ENCODE measurements around the gene KYAT1.
"Not testable (repeated sequence)": the region's sequence is repeated elsewhere in the genome, so short reads cannot be mapped to it uniquely, and the experiment has no call there.

Gene KYAT1

GRCh38 chr9:128809831-128810230 lies 71.9 kb downstream of the KYAT1 start:
- no peak for DNase-seq

GRCh38 chr9:128809036-128809599 lies 72.6 kb downstream of the KYAT1 start:
- DNase-seq = no peak

DNA sequence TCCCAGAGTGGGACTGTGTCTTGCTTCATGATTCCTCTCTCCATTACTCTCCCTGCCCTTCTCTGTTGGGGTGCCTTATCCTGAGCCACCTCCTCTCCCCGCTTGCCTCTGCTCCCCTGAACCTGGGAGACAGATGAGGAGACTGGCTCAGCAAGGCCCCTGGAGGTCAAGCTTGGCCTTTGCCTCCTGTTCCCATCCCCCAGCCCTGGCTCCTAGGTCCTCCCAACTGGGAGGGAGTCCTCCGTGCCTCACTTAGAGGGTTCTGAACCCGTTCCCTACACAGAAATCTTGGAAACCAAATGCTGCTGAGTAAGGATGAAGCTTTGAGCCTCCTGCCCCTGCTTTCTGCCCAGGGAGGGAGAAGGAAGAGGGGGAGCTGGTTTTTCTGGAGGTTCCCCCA lies 73.2 kb downstream of the KYAT1 start:
- DNase-seq = no peak

DNA sequence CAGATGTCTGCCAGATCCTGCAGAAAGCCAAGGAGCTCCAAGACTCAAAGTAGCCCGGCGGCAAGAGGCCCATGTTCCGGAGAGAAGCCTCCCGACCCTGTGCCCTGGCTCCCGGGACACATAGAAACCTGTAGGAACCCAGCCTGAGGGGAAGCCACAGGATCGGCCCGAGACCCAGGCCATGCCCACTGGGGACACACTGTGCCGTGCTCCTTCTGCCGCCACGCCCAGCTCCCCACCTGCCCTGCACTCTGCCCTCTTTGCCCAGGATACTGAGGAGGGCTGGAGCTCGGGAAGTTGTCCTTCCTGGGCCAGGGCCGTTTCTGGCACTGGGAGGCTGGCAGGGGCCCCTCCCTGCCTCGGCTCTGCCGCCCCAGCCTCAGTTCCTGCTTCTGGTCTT lies 73.9 kb downstream of the KYAT1 start:
- no peak for DNase-seq

DNA sequence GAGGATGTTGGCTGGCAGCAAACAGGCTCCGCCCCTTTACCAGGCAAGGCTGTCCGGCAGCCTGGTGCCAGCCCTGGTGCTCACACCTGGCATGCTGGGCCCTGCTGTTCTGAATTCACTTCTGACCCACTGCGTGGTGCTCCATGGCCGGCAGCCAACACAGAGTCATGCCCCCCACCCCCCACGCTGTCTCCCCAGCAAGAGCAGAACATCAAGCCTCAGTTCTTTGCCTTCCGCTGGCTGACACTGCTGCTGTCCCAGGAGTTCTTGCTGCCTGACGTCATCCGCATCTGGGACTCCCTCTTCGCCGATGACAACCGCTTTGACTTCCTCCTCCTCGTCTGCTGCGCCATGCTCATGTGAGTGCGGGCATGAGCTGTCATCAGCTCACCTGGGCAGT lies 76.1 kb downstream of the KYAT1 start:
- DNase-seq = no peak

- no peak for DNase-seq
These were observed 79.3 kb downstream of the KYAT1 start for GRCh38 chr9:128802482-128802881.

DNA sequence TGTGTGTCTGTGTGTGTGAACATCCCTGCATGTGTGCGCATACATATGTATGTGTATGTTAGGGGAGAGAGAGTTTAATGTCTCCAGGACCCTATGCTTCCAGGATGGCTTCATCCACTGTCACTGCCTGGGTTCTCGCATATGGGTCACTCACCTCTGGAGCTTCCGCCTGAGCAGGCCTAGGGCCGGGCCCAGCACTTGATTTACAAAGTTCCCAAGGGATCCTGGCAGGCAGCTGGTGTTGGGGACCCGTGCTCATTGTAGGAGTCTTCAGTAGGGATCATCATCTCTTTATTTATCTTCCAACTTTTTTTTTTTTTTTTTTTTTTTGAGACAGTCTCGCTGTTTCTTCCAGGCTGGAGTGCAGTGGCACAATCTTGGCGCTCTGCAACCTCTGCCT lies 81.7 kb downstream of the KYAT1 start:
- DNase-seq = no peak

DNA sequence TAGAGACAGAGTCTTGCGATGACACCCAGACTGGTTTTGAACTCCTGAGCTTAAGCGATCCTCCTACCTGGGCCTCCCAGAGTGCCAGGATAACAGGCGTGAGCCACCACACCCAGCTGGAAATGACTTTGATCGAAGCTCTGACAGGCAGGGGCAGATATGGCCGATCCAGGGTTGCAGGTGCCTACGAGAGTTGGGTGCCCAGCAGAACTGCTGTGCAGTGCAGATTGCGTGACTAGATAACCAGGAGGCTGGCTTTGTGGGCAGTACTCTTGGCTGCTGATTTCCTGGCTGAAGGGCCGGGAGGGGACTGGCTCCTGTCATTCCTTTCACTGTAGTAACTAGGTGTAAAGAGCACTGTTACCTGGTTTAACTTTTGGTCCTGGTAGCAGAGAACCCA lies 82.9 kb downstream of the KYAT1 start:
- no peak for DNase-seq

GRCh38 chr9:128794961-128795360 lies 86.8 kb downstream of the KYAT1 start:
- DNase-seq = not testable (repeated sequence)

DNA sequence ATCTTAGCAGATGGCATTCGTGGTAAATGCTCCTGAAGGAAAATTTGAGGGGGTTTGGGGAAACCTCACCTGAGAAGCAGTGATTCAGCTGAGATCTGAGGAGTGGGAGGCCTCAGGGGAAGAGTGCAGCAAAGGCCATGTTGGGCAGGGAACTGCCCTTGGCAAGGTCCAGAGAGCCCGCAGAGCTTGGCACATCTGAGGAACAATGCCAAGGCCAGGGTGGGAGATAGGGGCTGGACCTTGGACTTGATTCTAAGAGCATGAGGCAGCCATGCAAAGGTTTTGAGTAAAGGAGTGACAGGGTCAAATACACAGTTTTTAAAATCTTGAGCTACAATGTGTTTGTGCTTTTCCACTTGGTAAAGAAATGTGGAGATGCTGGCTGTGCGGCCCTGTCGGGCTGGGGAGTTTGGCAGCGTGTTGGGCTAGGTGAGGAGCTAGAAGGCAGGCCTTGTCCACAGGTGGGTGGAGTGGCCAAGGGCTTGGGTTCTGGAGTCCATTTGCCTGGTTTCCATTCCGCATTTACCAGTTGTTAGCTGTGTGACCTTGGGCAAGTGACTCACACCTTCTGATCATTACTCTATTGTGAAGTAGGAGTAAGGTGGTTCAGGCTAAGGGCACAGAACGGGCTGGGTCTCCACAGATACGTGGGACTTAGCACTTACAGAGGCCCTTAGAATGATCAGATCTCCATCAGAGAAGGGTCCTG lies 88.6 kb downstream of the KYAT1 start:
- no peak for DNase-seq

DNA sequence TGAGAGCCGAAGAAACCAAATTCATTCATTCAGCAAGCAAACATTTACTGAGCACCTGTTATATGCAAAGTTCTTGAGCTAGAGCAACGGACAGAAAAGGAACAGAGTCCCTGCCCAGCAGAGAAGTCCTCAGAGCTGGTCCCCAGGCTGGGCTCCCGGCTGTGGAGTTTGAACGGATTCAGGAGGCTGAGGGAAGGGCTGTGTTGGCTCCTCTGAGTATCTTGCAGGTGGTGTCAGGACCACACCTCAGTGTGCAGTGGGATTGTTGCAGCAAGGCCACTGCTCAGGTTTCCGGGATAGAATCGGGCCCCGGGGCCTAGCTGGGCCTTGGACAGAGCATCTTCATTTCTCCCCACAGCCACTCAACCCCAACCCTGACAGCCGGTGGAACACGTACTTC lies 89.6 kb downstream of the KYAT1 start:
- DNase-seq = no peak

- no peak for DNase-seq
These were observed 91.2 kb downstream of the KYAT1 start for GRCh38 chr9:128790536-128790935.

GRCh38 chr9:128788445-128788844 lies 93.3 kb downstream of the KYAT1 start:
- no peak for DNase-seq

DNA sequence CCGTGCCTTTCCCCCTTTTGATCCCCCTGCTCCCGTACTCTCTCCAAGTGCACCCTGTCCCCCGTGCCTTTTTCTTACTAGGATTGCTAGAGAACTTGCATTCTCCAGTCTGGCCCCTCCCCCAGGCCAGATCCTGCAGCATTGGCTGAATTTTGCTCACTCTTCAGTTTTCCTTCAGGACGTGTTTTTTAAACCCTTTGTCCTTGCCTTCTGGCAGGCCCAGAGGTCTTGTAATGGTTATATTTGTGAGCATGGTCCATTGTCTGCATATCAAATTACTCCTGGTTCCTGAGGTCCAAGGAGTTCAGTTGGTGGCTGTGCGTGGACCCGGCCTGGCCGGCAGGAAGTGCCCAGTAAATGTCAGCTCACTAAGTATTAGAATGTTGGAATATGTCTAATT lies 94.1 kb downstream of the KYAT1 start:
- no peak for DNase-seq

DNA sequence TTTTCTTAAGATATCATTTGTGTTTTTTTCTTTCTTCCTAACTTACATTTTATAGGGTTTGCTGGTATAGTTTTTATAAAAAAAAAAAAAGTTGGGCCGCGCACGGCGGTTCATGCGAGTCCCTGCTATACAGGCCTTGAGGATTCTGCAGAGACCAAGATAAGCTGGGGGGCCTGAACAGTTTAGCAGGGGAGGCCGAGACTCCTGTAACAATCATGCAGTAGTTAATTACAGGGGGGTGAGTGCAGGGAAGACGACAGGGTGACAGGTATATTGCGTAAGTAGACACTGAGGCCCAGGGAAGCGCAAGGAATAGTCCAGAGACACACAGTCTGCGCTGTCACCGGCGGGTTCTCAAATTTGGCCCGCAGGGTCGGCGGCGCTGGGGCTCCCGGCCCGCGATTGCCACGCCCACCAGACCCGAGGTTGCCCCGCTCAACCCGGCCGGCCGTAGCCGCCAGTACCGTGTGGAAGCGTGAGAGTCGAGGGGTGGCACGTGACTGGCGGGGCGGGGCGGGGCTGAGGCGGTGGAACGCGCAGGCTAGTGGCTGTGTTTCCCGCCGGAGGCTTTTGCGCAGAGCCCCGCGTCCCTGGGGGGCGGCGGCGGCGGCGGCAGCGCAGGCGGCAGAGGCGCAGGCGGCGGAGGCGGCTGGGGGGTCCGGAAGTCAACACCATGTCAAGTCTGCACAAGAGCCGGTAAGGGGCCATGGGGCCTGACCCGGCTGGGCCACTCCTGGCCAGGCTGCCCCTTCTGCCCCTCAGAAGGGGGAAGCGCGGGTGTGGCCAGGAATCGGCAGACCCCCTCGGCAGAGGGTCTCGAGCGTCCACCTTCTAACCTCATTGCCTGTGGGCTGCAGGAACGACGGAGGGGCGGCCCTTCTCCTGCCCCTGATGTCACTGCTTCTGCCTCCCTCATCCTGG lies 94.8 kb downstream of the KYAT1 start, which contains the start of gene TBC1D13:
Gene TBC1D13, plus strand, starts transcription at position 573 of the 921 bp plus-strand sequence. Its CDS starts 101 bp downstream, at position 674.
- DNase-seq = peak; percentile 89

GRCh38 chr9:128785427-128785826 lies 96.3 kb downstream of the KYAT1 start:
- no peak for DNase-seq
